HG02571 (cell line): ENCODE measurements around the gene UGT2B15.
A peak's percentile ranks its signal among the peaks of the same experiment; 100 is the strongest.
"Not testable (repeated sequence)": the region's sequence is repeated elsewhere in the genome, so short reads cannot be mapped to it uniquely, and the experiment has no call there.

Experiments used
- ATAC-seq: cut with Tn5 transposase; IDR thresholded peaks from one replicate; pipeline ENCODE4 v1.9.1; 2021; ENCODE audit warnings: mild to moderate bottlenecking, moderate library complexity; ENCODE audit not compliant: unreplicated experiment

Gene UGT2B15

GRCh38 chr4:68670479-68670939, at the start of gene UGT2B15:
TSS of gene UGT2B15 (minus strand) at chr4:68670652. CDS start at chr4:68670618, 34 bp downstream.
- not testable (repeated sequence) for ATAC-seq

GRCh38 chr4:68719075-68719473, 48.6 kb upstream of the UGT2B15 start:
- no peak for ATAC-seq

GRCh38 chr4:68718447-68719074, 48.1 kb upstream of the UGT2B15 start:
- no peak for ATAC-seq

- ATAC-seq = no peak
Measured at GRCh38 chr4:68717999-68718398, 47.5 kb upstream of the UGT2B15 start.

GRCh38 chr4:68714400-68714799, 43.9 kb upstream of the UGT2B15 start:
- no peak for ATAC-seq

- no peak for ATAC-seq
Measured at GRCh38 chr4:68712207-68712606, 41.8 kb upstream of the UGT2B15 start.

GRCh38 chr4:68708566-68708965, 38.1 kb upstream of the UGT2B15 start:
- ATAC-seq = no peak

GRCh38 chr4:68703168-68703567, 32.7 kb upstream of the UGT2B15 start:
- not testable (repeated sequence) for ATAC-seq

GRCh38 chr4:68700152-68700551, 29.7 kb upstream of the UGT2B15 start:
- no peak for ATAC-seq

- no peak for ATAC-seq
Measured at GRCh38 chr4:68693325-68694075, 23.0 kb upstream of the UGT2B15 start.

GRCh38 chr4:68691186-68691585, 20.7 kb upstream of the UGT2B15 start:
- ATAC-seq = no peak

- no peak for ATAC-seq
Measured at GRCh38 chr4:68683034-68683433, 12.6 kb upstream of the UGT2B15 start.

- ATAC-seq = not testable (repeated sequence)
Measured at GRCh38 chr4:68681298-68681697, 10.8 kb upstream of the UGT2B15 start.

GRCh38 chr4:68673143-68673542, 2.7 kb upstream of the UGT2B15 start:
- no peak for ATAC-seq

GRCh38 chr4:68671217-68671616, 765 bp upstream of the UGT2B15 start:
- ATAC-seq = not testable (repeated sequence)

- ATAC-seq = not testable (repeated sequence)
Measured at GRCh38 chr4:68668537-68669163, 1.8 kb downstream of the UGT2B15 start.

GRCh38 chr4:68667551-68667950, 2.9 kb downstream of the UGT2B15 start:
- ATAC-seq = not testable (repeated sequence)

- not testable (repeated sequence) for ATAC-seq
Measured at GRCh38 chr4:68664721-68665120, 5.7 kb downstream of the UGT2B15 start.

- not testable (repeated sequence) for ATAC-seq
Measured at GRCh38 chr4:68662836-68663574, 7.4 kb downstream of the UGT2B15 start.

- ATAC-seq = no peak
Measured at GRCh38 chr4:68658672-68659071, 11.8 kb downstream of the UGT2B15 start.

GRCh38 chr4:68657022-68657594, 13.3 kb downstream of the UGT2B15 start:
- peak; percentile 77 for ATAC-seq
